Activated naive CD4-positive, alpha-beta T cell treated with Interleukin-2 at 50 U/mL for 16 hours (primary cell): ENCODE data around the gene GABRQ.

ENCODE experiments used
- DNase-seq: peaks from one replicate; pipeline ENCODE4 v3.0.0-alpha.2; 2020

The GABRQ gene

DNA sequence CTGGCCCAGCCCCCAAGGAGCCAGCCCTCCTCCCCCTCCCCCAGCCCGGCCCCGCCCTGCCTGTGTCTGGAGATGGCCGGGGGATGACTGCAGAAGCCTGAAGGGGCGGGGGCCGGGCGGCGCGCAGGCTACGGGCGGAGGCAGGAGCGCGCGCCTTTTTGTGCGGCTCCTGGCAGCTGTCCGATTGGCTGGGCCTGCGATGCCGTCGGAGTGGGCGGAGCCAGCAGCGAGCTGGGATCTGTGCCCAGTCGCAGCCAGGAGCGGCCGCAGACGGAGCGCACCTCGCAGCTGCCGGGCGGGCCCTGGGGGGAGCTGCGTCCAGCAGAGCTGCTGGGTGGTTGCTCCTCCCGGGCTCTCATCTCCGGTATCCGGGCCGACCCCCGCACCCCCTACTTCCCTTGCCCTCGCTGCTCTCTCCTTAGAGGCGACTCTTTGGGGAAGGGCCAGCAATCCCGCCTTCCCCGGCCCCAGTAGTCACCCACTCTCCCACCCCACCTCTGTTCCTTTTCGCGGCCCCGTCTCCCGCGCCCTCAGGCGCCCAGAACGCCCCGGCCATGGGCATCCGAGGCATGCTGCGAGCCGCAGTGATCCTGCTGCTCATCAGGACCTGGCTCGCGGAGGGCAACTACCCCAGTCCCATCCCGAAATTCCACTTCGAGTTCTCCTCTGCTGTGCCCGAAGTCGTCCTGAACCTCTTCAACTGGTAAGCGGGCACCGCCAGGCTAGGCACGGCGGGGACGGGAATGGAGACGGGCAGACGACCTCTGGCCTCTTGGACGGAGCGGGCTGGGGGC, at the start of gene GABRQ:
Gene GABRQ (plus strand): TSS at position 247 of the 794 bp plus-strand sequence. CDS start 308 bp downstream, at position 555.
- DNase-seq: no peak

DNA sequence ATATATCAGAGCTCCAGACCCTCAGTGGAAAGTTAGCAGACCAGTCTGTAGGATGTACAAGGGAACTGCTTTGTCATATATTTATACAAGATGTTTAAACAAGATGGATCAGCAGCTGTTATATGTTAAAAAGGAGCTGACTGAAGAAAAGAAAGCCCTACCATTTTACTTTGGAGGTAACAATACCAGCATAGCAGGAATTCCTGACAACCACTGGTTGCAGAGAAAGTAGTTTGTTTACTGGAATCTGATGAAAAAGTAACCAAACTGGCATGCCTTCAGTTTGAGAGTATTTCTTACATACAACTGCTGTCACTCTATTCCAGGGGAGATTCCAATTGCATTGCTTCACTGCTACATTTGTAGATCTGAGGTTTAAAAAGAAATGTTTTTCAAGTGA, 49.5 kb upstream of the GABRQ start:
- no peak for DNase-seq

DNA sequence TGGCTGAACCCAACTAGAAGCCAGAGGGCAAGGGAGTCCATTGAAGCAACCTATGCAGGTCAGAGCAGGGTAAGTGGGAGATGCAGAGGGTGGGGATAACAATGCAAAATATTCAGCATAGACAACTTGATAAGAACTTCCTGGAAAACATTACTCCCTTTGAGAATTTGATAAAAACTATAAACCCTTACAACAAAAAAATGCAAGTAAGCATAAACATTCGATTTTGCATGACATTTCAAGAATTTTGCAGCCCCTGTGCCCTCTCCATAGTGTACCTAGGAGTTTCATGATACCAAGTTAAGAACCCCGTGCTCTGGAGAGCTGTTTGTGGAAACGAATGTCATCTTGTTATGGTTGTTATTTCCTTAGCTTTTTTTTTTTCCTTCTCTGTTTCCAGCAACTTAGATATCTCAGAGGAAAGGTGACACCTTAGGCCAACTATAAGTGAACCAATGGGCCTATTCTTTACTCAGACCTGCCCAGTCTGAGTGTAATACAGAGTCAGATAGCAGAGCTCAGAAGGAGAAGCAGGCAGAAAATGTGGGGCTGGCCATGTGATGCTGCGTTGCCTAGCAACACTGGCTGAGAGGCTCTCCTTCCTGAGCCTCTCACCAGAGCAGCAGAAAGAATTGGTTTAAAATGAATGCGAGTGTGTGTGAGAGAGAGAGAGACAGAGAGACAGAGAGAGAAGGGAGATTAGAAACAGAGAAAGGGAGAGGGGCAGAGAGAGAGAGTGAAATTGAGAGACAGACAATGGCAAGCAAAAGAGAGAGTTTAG, 36.7 kb upstream of the GABRQ start:
- no peak for DNase-seq

DNA sequence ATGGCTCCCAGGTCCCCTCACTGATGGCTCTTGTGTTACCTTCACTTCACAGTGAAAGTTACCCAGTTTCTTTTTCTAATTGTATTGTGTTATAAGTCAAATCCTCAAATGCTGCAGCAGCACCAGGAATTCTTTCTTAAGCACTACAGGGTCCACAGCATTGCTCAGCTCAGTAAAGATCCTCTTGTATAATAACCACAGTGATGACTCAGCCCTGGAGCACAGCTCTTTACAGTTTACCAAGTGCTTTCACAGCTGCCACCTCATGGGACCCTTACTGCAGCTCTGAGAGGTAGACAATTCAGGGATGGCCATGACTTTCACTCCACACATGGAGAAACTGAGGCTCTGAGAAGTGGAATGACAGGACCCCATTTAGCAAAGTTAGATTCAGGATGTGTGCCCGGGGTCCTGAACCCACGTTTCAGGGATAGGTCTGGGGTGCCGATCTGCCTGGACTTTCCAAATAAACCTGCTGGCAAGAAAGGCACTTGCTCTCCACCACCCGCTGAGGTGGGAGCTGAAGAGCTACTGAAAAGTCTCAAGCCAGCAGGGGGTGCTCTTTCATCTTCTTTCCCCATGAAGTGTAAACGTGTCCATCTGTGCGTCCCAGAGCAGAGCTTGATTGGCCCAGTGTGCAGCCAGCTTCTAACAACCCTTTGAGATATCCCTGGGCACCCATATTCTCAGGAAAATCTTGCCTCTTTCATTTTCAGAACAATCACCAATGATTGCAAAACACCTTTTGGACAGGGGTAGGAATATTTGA, 35.7 kb upstream of the GABRQ start:
- DNase-seq: no peak

DNA sequence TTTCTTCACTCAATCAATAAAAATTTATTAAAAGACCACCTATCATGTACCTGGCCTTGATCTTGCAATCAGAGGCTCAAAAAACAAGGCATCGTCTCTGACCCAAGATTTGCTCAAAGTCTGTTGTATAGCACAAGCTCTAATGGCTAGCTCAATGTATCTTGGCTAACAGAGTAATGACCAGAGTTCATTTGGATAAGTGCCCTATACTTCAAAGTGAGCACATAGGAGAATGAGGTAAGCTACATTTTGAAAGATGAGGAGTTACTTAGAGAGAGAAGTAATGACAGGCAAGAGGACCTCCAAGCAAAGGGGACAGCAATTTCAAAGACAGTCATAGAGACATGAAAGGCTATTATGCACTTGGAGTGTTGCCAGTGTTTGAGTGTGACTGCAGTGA, 22.9 kb upstream of the GABRQ start:
- no peak for DNase-seq

DNA sequence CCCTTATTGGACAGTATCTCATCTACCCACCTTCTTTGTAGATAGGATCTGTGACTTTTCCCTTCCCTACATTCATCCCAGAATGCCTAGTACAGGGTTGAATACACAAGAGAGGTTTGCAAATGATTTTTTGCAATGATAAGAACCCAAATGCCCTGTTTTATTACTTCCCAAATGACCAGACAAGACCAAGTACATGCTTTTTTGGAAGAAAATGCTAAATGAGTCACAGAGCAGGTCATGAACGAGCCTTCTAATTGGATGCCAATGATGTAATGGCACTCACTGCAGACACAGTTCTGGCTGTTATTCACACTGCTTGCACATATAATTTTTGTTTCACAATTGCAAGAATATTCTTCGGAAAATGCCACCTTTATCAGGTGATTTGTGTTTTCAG, 17.8 kb upstream of the GABRQ start:
- DNase-seq: no peak

DNA sequence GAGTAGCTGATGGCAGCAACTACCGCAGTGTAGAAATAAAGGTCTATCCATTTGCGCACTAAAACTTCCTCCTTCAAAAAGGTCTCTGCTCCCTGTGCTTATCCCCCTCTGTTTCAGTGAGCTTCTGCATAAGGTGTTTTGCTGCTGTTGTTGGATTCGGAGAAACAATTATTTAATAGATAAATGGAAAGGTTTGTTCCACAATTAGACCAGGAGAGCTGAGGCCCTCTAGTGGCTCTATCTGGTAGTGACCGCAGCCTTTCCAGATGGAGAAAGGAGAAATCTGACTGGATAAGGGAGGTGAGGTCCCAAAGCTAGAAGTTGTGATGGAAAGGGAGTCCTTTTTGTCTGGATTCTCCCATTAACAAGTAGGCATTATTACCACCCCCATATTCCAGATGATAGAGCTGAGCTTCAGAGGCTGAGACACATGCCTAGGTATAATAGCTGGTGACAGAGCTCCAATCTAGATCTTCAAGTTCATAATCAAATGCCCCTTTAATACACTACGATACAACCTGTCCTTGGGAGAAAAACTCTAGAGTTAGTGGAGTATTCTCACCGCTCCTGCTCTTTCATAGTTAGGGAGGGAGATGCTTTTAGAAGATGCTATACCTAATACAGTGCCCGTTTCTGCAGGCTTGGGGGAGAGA, 5.1 kb upstream of the GABRQ start:
- peak; percentile 26 for DNase-seq

DNA sequence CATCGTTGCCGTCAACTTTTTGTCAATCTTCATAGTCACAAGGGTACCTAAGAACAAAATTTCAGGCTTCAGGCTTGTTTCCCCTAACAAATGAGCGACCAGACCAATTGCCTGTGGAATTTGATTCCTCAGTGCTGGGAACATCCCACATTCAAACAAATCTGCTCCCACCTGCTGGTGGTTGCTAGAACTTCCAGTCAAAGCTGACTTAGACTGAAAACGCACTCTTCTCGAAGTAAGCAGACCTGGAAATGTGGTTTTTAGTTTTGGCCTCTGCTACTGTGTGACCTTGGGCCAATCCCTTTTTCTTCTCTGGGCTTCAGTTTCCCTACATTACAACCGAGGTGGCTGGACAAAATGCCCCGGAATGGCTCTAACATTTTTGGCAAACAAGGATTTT, 1.8 kb upstream of the GABRQ start:
- no peak for DNase-seq

DNA sequence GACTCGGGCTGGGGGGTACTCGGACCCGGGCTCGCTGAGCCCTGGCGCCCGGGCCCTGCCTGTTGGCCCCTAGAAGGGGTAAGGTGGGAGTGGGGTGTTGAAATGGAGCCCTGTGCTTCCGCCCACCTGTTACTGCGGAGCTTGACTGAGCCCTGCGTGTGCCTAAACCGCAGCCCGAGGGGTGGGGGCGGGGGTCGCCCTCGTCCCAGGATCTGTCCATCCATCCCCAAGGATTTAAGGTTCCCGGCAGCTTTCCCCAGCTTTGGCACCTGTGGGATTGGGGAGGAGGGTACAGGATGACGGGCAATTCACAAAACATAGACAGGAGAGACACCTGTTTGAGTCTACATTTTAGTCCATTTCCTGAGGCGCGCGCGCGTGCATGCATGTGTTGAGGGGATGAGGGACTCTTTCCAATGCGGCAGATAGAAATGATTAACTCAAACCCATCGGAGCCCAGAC, 779 bp downstream of the GABRQ start:
- no peak for DNase-seq

DNA sequence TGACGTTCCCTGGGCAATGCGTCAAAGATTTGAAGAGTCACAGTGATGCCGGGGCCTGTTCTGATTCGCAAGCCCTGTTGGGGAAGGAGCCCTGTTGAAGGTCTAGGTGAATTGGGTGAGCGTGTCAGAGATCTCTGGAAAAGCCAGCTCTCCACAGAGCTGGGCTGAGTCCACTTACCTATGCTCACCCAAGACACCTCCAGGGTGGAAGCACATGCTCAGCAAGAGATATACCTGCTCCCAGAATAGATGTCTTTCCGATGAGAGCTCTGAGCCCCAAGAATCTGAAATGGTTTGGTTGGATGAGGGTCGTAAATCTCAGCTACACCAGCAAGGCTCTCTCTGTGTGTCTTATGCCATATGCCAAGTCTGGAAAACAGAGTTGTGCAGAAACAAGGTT, 1.7 kb downstream of the GABRQ start:
- no peak for DNase-seq

DNA sequence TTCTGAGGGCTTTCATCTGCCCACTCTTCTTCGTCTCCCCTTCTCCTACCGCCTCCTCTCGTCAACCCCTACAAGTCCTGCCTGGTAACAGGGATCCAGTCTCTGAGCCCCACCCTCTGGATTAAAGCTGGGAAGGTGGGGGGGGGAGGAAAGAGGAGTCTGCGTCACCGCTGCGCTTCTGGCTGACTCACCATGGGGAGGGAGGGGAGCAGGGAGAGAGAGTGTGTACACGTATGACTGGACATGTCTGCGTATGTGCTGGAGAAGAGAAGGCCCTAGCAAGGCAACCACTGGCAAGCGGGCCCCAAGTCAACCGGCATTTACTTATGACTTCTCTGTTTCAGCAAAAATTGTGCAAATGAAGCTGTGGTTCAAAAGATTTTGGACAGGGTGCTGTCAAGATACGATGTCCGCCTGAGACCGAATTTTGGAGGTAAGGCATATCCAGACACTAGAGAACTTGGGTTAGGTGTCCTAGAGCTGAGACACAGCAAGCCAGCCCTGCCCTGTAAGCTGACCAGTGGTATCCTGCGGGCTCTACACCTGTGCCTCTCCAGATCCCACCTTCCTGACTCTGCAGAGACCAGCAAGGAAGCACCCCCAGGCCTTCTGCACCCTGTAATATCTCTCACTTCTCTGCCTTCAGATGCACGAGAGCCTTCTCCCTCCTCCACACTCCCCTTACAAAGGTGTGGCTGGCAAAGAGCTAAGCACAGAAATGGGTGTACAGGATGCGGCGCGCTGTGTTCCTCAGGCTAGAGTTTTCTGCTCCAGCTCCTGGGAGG, 2.5 kb downstream of the GABRQ start:
- DNase-seq: no peak

DNA sequence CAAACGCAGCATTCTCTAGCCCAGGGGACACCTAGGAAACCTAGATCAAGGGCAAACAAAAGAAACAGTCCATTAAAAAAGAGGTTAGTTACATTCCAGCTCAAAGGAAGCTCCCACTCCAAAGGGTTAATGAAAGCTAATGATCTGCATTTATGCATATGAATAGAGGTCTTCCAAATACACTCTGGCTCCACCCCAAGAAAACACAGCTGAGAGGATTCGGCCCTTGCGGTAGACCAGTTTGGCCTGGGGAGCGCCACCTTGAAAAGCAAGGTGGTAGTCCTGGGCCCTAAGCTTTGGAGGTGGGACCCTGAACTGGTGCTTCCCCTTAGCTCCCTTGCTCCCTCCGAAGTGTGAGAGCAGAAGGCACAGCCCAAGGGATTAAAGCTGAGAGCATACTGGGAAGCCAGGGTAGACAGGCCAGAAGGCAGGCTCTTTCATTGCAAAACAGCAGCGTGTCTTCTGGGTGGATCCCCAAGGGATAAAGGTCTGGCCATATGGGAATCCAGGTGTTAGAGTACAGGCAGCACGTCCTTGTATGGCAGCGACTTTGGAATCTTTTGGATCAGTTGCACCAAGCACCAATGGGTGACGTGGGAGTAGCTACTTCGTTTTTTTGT, 3.7 kb downstream of the GABRQ start:
- DNase-seq: no peak

DNA sequence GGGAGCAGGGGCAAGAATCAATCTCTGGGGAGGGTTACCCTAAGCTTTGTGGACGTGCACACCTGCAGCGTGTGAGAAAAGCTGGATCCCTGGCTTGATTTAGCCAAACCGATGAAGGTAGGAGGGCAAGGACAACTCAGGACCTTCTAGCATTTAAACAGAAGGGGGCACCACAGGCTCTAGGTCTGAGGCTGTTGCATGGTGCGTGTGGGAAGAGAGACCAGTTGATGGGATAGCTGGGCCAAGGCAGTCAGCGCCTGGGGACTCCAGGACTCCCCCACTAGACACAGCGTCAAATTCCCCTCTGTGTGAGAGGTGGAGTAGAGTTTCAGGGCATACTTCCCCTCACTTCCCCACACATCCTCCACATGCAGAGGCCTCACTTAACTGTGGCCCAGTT, 4.3 kb downstream of the GABRQ start:
- DNase-seq: no peak

DNA sequence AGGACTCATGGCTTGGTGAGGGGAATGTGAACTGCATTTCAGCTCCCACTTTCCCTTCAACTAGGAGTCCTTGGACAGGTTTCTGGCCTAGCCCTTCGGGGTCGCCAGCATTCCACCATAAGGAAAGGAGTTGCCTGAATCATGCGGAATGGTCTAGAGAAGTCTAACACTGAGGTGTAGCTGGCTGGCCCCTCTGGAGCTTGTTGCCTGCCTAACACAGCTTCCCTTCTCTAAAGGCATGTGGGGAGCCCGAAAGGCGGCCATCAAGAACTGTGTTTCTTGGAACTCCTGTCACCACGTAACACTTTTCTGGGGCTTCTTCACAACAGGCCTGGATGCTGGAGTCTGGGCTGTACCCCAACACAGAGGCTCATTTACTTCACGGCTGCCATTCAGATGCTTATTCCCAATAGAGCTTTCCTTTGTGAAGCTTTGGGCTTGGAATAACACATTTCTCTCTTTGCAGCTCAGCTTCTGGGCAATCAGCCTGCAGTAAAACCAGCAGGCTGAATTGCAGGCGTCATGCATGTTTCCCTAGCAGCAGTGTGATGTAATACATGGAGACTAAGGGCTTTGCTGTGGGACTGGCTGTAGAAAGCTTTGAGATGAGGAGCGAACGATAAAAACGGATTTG, 5.4 kb downstream of the GABRQ start:
- DNase-seq: no peak

DNA sequence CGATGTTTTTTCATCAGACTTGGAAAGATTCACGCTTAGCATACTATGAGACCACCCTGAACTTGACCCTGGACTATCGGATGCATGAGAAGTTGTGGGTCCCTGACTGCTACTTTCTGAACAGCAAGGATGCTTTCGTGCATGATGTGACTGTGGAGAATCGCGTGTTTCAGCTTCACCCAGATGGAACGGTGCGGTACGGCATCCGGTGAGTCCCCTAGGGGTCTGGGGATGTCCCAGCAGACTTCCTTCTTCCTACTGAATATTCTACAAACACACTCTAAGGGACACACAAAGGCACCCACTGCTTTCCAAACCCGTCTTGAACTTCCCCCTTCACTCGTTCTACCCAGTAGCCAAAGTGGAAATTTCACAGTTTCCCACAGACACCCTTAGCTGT, 9.3 kb downstream of the GABRQ start:
- DNase-seq: no peak

DNA sequence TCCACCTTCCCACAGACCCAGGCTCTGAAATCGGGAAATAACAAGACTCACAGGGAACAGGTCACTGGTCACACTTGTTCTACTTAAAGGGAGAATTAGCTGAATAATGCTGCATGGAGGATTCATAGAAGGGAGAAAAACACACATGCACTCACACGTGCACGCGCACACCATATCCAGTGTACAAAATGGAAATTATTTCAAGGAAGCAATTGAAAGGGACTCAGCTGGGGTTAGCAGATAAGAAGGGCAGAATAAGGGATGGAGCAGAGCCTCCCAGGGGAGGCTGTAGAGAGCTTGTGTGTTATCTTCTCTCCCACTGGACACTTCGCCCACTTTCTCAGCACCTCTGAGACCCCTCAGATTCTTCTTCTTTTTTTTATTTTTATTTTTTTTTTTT, 10.3 kb downstream of the GABRQ start:
- no peak for DNase-seq

DNA sequence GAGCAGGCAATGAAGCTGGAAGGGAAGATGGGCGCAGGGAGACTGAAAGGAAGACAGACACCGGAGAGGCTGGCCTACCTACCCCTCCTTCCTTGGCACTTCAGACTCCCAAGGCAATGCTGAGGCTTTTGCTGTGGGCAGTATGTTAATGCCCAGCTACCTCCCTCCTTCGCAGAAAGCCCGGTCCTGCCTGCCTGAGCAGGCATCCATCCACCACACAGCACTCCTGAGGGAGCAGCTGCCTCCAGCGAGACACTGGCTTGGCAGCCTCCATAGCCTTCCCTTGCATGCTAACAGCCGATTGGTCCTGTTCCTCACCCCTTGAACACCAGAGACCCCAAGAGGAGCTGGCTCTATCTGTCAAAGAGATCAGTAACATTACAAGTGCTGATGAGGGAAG, 14.4 kb downstream of the GABRQ start:
- no peak for DNase-seq

DNA sequence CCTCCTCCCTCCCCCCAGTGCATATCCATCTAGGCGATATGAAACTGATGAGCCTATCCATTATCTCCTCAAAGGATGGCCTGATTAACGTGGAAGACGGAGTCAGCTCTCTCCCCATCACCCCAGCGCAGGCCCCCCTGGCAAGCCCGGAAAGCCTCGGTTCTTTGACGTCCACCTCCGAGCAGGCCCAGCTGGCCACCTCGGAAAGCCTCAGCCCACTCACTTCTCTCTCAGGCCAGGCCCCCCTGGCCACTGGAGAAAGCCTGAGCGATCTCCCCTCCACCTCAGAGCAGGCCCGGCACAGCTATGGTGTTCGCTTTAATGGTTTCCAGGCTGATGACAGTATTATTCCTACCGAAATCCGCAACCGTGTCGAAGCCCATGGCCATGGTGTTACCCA, 14.8 kb downstream of the GABRQ start:
- no peak for DNase-seq

DNA sequence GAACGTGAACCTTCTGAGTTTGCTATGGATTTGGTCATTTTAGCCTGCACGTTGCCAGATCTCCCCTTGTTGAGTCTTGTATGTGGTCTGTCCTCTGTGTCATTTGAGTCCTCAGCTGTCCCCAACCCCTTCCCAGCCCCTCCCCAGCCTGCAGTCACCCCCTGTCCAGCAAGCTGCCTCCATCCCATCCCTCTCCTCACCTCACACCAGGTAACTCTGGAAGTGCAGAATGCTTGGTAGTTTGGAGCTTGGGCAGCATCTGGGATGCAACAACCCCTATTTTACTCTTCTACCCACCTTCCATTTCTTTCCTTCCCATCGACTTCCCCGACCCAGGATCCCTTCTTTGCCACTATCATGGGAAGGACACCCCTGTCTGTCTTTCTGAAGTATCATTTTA, 18.4 kb downstream of the GABRQ start:
- no peak for DNase-seq

DNA sequence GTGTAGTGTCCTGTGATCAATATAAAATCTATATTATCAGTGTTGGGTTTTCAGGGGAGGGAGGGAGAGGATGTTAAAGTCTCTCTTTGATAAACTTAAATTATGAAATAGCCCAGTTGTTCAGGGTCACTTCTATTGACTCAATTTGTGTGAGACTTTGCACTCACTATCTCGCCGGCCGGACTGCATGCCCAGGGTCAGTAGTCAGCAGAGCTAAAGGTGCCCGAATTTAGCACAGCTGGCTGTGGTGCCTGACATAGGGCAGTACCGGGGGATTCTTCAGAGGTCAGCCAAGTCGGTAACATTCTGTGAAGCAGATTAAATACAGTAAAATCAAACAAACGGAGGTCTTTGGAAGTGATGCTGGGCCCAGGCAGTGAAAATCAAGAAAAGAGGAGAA, 19.2 kb downstream of the GABRQ start:
- no peak for DNase-seq

DNA sequence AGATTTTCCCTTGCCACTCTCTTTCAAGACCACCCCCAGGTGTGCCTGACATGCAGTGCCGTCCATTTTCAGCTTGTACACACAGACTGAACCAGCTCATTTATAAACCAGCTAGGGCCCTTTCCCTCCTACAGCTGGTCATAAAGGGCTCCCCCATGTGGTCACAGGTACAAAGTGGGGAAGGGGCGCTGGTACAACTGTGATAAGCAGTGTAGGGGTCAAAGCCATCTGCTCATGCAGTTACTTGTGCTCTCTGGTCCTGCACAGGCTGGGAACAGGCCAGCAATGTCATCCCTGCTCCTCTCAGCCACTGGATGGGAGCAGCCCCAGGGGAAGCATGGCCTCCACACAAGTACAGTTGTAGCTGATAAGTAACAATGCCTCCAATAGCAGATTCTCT, 20.6 kb downstream of the GABRQ start:
- no peak for DNase-seq
